ENCODE data around the gene ARHGAP10.

- no peak for TF ChIP-seq CTCF (conservative IDR thresholded peaks at IDR 0.05; ENCODE audit: low read length)
- TF ChIP-seq EZH2phosphoT487 (IDR thresholded peaks at IDR 0.05; ENCODE audit: borderline replicate concordance, low read depth, low read length) = no peak
Measured at GRCh38 chr4:147736458-147736857, 4.6 kb downstream of the ARHGAP10 start.
